ENCODE measurements around the gene FBXO40. TPM values are rescaled to one million over a fixed set of nuclear protein-coding genes. Genes with fewer than 3 reads are reported as not detected.

Gene FBXO40
- polyA plus RNA-seq, 2 of the 4 experiments (the other 2 are of a cell fraction), result not detected

GRCh38 chr3:121667333-121667732 lies 74.2 kb downstream of the FBXO40 start:
- ChIA-PET CTCF (no interaction called here), POLR2A (no interaction called here)
- WGBS (ENCODE audit: missing lambda C conversion rate), result 91% methylated on average over 4 of the region's 4 CpGs
- ATAC-seq (no peak), DNase-seq (ENCODE audit: low read depth in 1 of 2, low spot score in 1 of 2) (no peak), FAIRE-seq (no peak)
- H3K4me3 ChIP-seq, result no peak overlapping the region
- H3K4me1 ChIP-seq, result no peaks in the 10 kb centered on the region
- TF ChIP-seq CEBPB (IDR thresholded peaks at IDR 0.05) (no peak), HEYL (CRISPR knock-in tag; IDR thresholded peaks at IDR 0.05) (no peak), CTCF (IDR thresholded peaks at IDR 0.05) (no peak), REST (IDR thresholded peaks at IDR 0.05) (no peak), EHMT2 (IDR thresholded peaks at IDR 0.05; ENCODE audit: low read depth) (no peak), JUN (IDR thresholded peaks at IDR 0.05) (no peak), KDM5A (IDR thresholded peaks at IDR 0.05) (no peak), CHD4 (IDR thresholded peaks at IDR 0.05; ENCODE audit: borderline replicate concordance) (no peak), ATOH8 (CRISPR knock-in tag; IDR thresholded peaks at IDR 0.05; ENCODE audit: low read depth) (no peak), FOXS1 (CRISPR knock-in tag; IDR thresholded peaks at IDR 0.05) (no peak), BCL3 (IDR thresholded peaks at IDR 0.05) (no peak), RNF2 (IDR thresholded peaks at IDR 0.05; ENCODE audit: borderline replicate concordance, low read depth) (no peak), HOXB13 (CRISPR knock-in tag; IDR thresholded peaks at IDR 0.05; ENCODE audit: low read depth) (no peak), CHD2 (IDR thresholded peaks at IDR 0.05; ENCODE audit: low read length, partially characterized antibody) (no peak), KDM1A (IDR thresholded peaks at IDR 0.05; ENCODE audit: low read depth) (no peak), NR3C1 (IDR thresholded peaks at IDR 0.05) (no peak), RCOR1 (IDR thresholded peaks at IDR 0.05; ENCODE audit: low read depth, low read length) (no peak), RAD21 (conservative IDR thresholded peaks at IDR 0.05 in 1 of 2, IDR thresholded peaks at IDR 0.05 in 1 of 2) (no peak), JUNB (IDR thresholded peaks at IDR 0.05) (no peak), HES2 (IDR thresholded peaks at IDR 0.05) (no peak)
- H3K27ac ChIP-seq, result no peak overlapping the region
- no peaks in the 10 kb centered on the region for H3K9me3 ChIP-seq
- H3K4me2 ChIP-seq, result no peak overlapping the region

GRCh38 chr3:121670676-121671075 lies 77.5 kb downstream of the FBXO40 start:
- no peak for ATAC-seq
- Histone ChIP-seq H3K4me1 (no peaks in the 10 kb centered on the region), H3K27ac (no peak overlapping the region), H3K9me3 (no peaks in the 10 kb centered on the region), H3K4me3 (no peak overlapping the region), H3K4me2 (no peak overlapping the region)
- DNase-seq (ENCODE audit: low read depth in 1 of 2, low spot score in 1 of 2), result no peak
- TF ChIP-seq TFCP2L1 (CRISPR knock-in tag; IDR thresholded peaks at IDR 0.05) (no peak), HOXB13 (CRISPR knock-in tag; IDR thresholded peaks at IDR 0.05; ENCODE audit: low read depth) (no peak), HDAC2 (IDR thresholded peaks at IDR 0.05) (no peak), CBX8 (IDR thresholded peaks at IDR 0.05) (no peak)
- ChIA-PET POLR2A (no interaction called here), CTCF (no interaction called here)
- FAIRE-seq, result no peak

All from A549 (cell line).